SK-N-DZ (cell line): ENCODE data around the gene POLR1A.
"Not testable (repeated sequence)": the region's sequence is repeated elsewhere in the genome, so short reads cannot be mapped to it uniquely, and the experiment has no call there.

Experiments
- DNase-seq: peaks from one replicate; pipeline ENCODE4 v3.0.0-alpha.2; 2015; ENCODE audit warnings: low spot score

Gene POLR1A

DNA sequence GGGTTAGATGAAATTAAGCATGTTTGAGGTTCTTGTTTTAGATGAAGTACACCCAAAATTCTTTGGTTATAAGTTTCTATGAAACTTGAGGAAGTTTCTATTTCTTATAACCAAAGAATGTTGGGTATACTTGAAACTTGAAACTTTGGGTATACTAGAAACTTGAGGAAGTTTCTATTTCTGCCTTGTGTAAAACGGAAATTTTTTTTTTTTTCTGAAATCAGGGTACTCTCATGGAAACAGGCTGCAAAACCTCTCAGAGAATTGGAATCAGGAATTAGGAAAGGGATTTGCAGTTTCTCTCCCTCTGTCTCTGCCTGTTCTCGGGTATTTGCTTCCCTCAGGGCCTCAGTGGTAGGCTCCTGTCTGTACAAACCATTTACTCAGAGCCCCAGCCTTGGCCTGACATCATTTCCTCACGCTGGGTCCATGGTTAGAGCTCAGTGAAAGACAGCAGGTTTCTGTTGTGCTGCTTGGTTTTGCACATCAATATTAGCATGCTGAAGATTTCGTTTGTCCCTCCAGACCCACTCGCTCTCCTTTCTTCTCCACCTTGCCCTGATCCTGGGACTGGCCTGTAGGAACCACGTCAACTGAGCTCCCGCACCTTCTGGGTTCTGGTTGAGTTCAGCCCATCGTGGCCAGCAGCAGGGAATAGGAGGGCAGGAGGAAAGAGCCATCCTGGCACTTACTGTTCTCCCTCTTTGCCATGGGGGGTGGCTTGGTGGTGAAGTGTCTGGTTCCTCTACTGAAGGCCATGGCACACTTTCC is 106.4 kb downstream of the POLR1A start:
- no peak for DNase-seq

DNA sequence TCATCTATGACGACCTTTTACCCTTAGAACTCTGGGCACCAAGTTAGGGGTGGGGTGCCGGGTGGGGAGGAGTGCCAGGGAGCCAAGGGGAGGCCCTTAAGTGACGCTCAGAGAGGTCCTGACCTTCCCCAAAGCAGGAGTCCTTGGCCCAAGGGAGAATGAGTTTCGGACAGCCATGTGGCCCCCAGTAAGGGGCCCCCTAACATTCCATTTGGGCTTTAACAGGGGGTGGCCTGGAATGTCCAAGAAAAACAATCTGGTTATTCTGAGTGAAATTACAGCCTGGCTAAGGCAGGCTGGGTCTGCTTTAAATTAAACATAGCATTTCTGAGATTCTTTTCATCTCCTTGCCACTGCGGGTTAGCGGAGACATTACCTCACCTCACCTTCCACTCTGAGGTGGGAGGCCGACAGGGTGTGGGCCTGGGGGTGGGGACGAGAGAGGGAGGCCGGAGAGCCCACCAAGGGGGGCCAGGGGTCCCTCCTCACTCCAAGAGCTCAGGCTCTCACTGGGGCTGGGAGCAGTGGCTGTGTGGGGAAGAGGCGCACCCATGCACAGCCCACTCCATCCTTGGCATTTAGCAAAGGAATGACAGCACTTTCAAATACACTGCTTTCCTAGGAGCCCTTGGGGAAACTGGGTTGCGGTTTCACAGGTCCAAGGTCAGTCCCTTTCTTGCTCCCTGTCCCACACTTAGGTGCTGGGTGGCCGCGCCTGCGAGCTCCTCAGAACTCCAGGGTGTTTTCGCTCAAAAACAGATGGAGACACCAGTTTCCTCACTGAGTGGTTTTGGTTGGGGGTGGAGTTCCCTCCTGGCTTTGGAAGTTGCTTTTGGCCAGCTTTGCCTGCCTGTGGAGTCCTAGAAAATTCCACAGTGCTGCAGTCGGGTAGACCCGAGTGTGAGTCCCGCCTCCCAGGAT is 107.4 kb downstream of the POLR1A start:
- no peak for DNase-seq

DNA sequence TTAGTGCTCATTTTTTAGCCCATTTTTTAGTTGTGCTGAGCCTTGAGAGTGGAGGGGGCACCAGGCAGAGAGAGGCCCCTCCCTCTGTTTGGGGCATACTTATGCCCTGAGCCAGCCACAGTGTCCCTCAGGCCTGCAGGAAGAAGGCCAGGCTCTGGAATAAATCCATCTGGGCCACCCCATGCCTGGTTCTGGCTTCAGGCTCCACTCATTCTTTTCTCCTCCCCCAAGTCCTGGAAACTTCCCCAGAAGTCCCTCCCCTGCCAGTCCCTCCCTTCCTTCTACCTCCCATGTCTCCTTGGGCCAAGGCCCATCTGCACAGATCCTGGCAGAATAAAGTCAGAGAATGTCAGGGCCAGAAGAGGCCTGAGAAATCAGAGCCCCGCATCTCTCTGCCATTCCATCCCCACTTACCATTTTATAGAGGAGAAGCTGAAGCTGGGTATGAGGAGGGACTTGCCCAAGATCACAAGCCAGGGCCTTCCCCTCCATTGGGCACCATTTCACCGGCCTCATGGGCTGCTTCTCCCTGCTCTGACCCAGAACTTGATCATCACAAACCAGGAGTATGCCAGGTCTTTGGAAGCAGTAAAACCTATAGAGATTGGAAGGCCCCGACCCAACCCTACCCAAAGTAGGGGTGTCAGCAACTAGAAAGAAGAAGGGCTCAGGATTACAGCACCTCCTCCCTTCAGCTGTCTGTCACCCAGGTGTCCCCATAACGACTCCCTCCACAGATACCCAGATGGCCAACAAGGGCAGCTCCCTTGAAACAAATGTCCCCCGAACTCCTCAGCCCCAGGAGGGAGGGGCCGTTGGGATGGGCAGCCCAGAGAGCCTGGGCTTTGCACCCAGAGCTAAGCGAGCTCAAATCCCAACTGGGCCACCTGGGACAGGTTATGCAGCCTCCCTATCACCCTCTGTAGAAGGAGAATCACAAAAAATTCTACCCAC is 108.4 kb downstream of the POLR1A start:
- no peak for DNase-seq

DNA sequence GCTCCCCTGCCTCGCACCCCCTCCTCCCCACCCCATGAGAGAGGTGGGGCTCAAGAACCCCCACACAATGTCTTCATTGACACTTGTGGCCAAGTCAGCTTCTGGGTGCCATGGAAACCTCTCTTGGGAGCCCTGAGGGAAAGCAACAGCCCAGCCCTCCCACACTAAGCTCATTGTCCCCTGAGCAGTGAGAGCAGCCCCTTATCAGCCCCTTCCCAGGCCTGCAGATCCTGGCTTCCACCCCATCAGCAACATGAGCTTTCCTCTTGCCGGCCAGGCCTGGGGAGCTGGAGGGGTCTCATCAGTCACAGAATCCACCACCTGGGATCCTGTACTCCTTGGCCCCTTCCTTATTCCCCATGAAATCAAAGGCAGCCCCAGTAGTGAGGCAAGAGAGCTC is 109.1 kb downstream of the POLR1A start:
- no peak for DNase-seq

DNA sequence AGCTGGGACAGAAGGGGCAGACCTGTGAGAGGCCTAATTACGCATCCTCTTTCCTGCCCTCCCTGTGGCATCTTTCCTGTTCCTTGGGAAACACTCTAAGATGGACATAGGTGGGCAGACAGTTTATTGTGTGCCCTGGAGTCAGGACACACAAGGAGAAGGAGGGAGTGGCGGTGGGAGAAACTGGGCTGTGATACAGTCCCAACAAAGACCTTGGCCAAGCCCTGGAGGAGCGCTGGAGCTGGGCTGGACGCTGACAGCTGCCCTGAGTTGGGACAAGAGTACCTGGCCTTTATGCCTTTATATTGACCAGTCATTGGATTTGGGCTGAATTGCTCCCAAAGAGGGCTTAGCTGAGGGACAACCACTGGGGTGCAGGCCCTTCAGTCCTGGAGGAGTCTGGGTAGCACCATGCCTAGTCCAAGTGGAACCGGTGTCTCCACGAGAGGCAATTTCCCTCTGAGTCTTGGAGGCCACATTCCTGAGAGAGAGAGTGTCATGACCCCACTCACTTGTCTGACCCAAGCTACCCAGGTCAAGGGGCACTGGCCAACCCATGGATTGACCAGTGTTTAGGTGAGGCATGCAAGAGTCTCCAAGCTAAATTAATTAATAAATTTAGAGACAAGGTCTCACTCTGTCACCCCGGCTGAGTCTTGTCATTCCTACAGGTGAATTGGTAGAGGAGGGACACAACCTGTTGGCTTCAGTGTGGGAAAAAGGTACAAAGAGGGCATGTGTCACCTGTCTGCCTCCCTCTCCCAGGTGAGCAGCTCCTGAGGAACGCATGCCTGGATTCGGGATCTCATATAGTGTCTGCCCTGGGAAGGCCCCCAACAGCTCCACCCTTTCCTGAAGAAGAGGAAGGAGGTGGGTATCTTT is 109.8 kb downstream of the POLR1A start:
- DNase-seq, result no peak

DNA sequence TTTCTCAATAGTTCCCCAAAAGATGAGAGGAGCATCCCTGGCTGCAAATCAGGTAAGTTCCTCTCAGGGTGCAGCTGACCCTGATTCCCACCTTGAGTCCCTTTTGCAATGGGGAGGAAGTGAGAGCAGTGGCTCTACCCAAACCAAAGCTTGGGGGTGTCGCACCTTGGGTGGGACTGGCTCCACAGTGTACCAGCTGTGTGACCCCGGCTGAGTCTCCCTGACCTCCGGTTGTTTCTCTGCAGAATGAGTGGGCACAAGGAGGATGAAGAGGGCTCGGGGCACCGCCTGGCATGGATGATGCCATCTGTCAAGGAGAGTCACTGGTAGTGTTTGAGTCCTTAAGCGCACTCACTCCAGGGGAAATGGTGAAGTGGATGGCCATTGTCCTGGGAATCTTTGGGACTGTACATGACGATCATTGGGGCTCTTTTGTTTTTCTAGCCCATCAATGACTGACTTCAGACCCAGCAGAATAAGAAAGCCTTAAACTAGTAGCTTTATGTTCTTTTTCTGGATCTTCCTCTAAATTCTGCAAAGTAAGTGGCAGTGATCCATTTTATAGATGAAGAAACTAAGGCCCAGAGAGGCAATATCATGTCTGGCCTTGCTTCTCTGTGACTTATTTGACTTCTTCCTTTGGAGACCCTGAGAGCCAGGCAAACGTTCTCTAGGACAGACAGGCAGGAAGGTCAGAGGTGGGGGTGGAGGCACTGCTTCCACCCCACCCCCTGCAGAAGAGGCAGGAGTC is 110.6 kb downstream of the POLR1A start:
- no peak for DNase-seq

DNA sequence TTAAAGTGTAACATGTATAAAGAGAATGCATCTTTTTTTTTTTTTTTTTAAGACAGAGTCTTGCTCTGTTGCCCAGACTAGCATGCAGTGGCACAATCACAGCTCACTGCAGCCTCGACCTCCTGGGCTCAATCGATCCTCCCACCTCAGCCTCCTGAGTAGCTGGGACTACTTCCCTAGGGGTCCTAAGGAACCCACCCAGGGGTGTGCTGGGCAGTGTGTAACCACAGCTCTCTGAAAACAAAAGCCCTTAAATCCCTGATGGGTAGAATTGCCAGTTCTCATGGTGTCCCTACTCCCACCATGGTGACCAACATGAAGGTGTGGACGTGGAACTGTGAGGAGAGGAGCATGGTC is 111.3 kb downstream of the POLR1A start:
- no peak for DNase-seq

DNA sequence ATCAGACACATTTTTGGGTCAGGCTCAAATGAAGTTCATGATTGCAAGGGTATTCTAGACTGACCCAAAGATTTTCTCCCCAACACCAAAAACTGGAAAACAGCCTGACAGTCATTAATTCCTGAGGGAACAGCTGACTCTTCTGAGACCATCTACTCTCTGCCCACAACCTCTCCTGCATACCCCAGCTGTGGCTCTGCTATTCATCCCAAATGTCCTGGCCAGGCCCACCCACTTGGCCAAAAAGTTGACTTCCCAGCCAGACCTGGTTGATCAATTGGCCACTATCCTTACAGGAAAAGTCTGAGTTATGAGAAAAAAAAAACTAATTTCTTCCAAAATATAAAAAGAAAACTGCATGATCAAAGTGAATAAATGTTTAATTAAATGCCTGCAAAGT is 113.1 kb downstream of the POLR1A start:
- DNase-seq, result no peak

DNA sequence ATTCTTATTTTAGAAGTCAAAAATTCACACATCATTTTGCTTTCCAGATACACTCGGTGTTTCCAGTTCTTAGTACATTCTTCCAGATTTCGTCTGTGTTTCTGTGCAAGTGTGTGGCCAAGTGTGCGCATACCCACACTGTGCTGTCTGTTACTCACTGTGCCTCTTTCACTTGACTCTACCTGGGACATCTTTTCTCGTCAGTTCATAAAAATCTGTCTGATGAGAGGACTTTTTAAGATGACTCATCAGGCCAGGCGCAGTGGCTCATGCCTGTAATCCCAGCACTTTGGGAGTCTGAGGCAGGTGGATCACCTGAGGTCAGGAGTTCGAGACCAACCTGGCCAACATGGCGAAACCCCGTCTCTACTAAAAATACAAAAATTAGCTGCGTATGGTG is 113.6 kb downstream of the POLR1A start:
- not testable (repeated sequence) for DNase-seq

DNA sequence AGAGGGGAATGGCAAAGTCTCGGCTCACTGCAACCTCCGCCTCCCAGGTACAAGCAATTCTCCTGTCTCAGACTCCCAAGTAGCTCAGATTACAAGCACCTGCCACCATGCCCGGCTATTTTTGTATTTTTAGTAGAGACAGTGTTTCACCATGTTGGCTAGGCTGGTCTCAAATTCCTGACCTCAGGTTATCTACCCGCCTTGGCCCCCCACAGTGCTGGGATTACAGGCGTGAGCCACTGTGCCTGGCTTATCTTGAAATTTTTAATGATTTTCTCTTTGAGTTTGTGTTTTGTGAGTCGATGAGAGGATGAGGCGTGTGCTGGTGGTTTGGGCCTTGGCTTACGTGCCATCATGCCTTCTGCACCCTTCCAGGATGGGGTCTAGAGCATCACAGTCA is 115.6 kb downstream of the POLR1A start:
- no peak for DNase-seq

DNA sequence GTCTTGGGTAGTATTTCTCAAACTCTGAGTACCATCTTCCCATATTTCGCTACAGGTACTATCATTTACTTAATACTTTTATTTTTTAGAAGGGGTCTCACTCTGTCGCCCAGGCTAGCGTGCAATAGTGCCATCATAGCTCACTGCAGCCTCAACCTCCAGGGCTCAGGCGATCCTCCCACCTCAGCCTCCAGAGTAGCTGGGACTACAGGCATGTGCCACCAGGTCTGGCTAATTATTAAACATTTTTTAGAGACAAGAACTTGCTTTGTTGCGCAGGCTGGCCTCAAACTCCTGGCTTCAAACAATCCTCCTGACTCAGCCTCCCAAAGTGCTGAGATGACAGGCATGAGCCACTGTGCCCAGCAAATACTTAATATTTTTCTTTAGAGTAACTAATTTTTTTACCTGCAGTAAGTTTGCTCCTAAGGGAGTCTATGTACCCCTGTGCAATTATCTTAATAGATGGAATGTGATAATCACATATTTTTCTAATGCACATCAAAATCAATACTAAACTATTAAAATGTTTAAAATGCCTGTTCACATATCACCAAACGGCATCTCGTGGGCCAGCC is 116.3 kb downstream of the POLR1A start:
- no peak for DNase-seq

DNA sequence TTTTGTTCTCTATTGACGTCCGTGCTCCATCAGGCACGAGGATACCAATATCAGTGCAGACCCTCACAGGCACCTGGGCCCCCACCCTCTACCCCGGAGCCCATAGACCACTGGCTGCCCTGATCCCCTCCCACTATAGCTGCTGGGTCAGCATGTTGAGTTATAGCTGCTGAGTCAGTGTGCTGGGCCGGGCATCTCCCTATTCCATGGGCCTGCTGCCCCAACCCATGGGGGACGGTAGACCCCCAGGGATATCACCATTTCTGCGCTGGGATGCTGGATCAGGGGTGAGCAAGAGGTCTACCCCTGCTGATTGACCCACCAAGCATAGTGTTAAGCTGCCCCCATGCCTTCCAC is 116.8 kb downstream of the POLR1A start:
- no peak for DNase-seq

DNA sequence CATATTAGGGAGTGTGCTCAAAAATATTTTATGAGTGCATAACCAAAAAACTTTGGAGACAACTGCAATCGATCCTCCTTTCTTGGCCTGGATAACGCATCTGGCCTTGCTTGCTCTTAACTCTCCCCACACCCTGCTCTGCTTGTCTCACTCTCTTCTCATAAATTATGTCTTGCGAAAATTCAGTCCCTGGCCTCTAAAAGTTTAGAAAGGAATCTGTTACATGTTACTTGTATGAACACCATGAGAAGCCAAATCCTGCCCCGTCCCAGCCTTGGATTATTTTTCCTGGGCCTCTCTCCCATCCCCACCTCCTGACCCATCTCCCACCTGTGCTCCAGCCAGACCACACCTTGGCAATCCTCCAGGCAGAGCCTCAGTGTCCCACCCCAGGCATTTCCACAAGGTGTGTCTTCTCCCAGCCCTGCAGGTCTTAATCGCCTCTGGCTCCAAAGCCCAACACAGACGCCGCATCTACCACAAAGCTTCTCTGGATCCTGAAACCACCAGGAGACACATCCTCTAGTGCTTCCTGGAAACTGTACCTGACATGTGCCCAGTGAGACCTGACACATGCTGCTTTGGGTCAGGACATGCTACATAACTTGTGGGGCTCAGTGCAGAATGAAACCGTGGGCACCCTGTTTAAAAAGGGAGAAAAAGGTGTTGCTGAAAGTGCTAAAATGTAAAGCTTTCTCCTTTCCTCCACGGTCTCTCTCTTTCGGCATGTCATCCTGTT is 117.3 kb downstream of the POLR1A start:
- DNase-seq, result no peak

DNA sequence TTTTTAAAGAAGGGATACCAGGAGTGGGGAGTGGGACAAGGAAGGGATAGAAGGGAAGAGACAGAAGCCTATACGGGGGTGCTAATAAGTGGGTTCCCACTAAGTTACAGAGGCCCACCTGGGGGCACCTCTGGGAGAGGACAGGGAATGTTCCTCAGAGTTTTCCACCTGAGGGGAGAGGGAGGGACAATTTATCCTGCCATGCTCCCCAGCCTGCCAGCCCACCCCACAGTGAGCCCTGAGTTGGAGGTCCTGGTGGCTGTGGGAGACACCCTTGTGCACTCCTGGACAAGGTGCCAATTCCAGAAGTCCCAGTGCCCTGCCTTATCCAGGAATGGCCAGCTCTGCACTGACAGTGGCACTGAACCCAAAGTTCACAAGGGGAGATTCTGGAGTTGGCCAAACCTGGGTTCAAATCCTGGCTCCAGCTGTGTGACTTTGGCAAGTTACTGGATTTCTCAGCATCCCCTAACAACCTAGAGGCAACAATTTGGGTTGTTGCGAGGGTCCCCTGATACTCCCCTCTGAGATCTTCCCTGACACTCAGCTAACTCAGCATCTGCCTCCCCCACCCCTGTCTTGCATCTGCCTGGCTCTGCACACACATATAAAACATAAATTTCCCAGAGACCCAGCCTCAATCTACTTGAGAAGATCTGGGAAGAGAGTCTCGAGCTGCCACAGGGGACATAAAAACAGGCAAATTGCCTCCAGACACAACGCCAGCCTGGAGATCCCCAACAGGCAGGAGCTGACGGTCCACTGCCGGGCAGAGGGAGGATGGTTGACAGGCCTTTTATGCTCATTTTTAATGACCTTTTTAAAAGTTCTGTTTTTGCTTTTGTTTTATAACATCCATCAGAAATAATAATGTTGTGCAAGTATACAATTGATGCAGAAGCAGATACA is 118.2 kb downstream of the POLR1A start:
- no peak for DNase-seq

DNA sequence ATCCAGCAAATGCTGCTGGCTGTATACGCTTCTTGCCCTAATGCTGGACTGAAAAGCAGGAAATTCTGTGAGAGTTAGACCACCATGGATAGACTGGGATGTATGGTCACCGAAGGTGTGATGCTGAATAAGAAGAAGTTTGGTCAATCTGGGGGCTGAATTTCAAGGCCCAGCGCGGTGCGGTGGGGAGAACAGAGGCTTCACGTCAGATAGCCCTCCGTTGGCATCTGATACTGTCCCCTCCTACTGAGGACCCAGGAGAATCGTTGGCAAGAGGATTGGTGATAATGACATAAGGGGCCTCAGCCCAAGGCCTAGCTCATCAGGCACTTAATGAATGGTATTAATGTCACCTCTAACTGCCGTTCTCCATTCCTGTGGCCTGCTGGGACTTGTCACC is 119.6 kb downstream of the POLR1A start:
- no peak for DNase-seq

DNA sequence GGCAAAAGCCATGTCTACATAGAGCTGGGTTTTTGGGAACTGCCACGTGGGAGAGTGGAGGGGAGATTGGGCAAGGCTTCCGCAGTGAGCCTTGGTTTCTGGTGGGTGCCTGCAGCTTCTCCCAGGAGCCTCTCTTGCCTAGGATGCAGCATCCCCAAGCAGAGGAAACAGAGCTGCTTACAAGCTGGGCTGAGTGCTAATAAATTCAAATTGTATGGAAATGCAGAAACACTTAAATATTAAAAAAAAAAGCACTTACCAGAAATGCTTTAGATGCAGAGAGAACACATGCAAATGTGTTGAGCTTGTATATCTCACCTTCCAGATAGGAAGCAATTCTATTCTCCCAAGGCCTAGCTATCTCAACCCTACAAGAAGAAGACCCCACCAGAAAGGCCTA is 120.9 kb downstream of the POLR1A start:
- DNase-seq, result no peak

DNA sequence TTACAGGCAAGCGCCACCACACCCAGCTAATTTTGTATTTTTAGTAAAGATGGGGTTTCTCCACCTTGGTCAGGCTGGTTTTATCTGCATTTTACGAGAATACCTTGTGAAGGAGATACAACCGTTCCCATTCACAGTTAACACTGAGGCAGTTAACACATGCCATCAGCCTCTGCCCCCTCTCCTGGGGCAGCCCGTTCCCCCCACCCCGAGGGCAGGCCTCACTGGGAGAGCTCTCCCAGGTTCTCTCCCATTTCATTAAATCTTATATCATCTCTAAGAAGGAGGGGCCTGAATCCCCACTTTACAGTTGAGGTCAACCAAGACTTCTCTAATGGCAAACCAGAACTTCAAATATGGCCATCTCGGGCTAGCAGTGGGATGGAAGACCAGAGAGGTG is 121.9 kb downstream of the POLR1A start:
- no peak for DNase-seq
